CD14-positive monocyte (primary cell): ENCODE data around the gene FMR1. TPM values are rescaled to one million over a fixed set of nuclear protein-coding genes. Genes with fewer than 3 reads are reported as not detected.

ENCODE experiments used
- DNase-seq, 3 donors: peaks; one replicate each; pipeline ENCODE4 v3.0.0-alpha.2; 2011 to 2022
- H2AFZ ChIP-seq: 2 replicates; pipeline ENCODE4 v1.6.0; 2012; ENCODE audit warnings: mild to moderate bottlenecking, low read depth, low read length, inconsistent platforms; ENCODE audit not compliant: insufficient read depth, poor library complexity, severe bottlenecking
- H3K27ac ChIP-seq, 2 donors: 1 replicate in 1 of 2; 2 replicates in 1 of 2; pipeline ENCODE4 v1.5.1; 2012 to 2013; ENCODE audit warnings: low read length in 2 of 2, control low read depth in 1 of 2, inconsistent platforms in 1 of 2, low read depth in 1 of 2, mild to moderate bottlenecking in 1 of 2
- H3K27me3 ChIP-seq, 2 donors: one replicate each; pipeline versions ENCODE4 v1.6.0 to v1.6.1; 2011 to 2013; ENCODE audit warnings: low read length in 2 of 2; ENCODE audit not compliant: control insufficient read depth in 2 of 2, insufficient read depth in 2 of 2
- H3K36me3 ChIP-seq, 2 donors: replicated peaks in 1 of 2; 1 replicate in 1 of 2; 2 replicates in 1 of 2; pipeline versions ENCODE4 v1.5.1 to v1.6.1; 2012 to 2013; ENCODE audit warnings: low read length in 2 of 2, control low read depth in 1 of 2, inconsistent platforms in 1 of 2, mild to moderate bottlenecking in 1 of 2; ENCODE audit not compliant: insufficient read depth in 2 of 2, control insufficient read depth in 1 of 2
- H3K4me1 ChIP-seq, 2 donors: 1 replicate in 1 of 2; 2 replicates in 1 of 2; pipeline versions ENCODE4 v1.5.1 to v1.6.1; 2012 to 2013; ENCODE audit warnings: low read length in 2 of 2, control low read depth in 1 of 2, inconsistent platforms in 1 of 2, mild to moderate bottlenecking in 1 of 2, moderate library complexity in 1 of 2; ENCODE audit not compliant: insufficient read depth in 2 of 2, control insufficient read depth in 1 of 2
- H3K4me2 ChIP-seq: replicated peaks from 2 replicates; pipeline ENCODE3; 2012; ENCODE audit warnings: low read length, moderate library complexity, mild to moderate bottlenecking; ENCODE audit not compliant: poor library complexity, severe bottlenecking; ENCODE audit errors: extremely low read depth
- H3K4me3 ChIP-seq, 3 experiments: fragments of 200-600 bp in 1 of 3; sonication (generic) in 1 of 3; replicated peaks in 1 of 3; 1 replicate in 2 of 3; 2 replicates in 1 of 3; pipeline ENCODE4 v1.5.1; 2011 to 2013; ENCODE audit warnings: low read length in 3 of 3, mild to moderate bottlenecking in 3 of 3, control low read depth in 2 of 3, low read depth in 2 of 3, inconsistent platforms in 1 of 3, moderate library complexity in 1 of 3
- H3K79me2 ChIP-seq: 2 replicates; pipeline ENCODE4 v1.6.0; 2012; ENCODE audit warnings: mild to moderate bottlenecking, control low read depth, inconsistent platforms, low read length, moderate library complexity; ENCODE audit not compliant: insufficient read depth
- H3K9ac ChIP-seq: 2 replicates; pipeline ENCODE4 v1.6.0; 2017; ENCODE audit warnings: low read length, mild to moderate bottlenecking; ENCODE audit not compliant: insufficient read depth, poor library complexity, severe bottlenecking
- H3K9me3 ChIP-seq, 2 donors: replicated peaks in 1 of 2; 1 replicate in 1 of 2; 2 replicates in 1 of 2; pipeline versions ENCODE4 v1.5.1 to v1.6.1; 2012 to 2013; ENCODE audit warnings: low read length in 2 of 2, control low read depth in 1 of 2; ENCODE audit not compliant: control insufficient read depth in 1 of 2, insufficient read depth in 1 of 2
- H4K20me1 ChIP-seq: 2 replicates; pipeline ENCODE4 v1.6.0; 2012; ENCODE audit warnings: mild to moderate bottlenecking, low read length, control low read depth, moderate library complexity; ENCODE audit not compliant: insufficient read depth
- H3K27ac Mint-ChIP-seq, 7 donors: one replicate each; pipeline ENCODE4 v1.8.0; 2020; ENCODE audit warnings: mild to moderate bottlenecking in 7 of 7, mixed read lengths in 7 of 7, moderate library complexity in 6 of 7, inconsistent platforms in 2 of 7
- H3K27me3 Mint-ChIP-seq, 3 donors: one replicate each; pipeline ENCODE4 v1.8.0; 2021 to 2022; ENCODE audit warnings: low read depth in 3 of 3, mild to moderate bottlenecking in 3 of 3, mixed read lengths in 3 of 3, moderate library complexity in 3 of 3, inconsistent platforms in 1 of 3
- H3K36me3 Mint-ChIP-seq, 2 donors: one replicate each; pipeline ENCODE4 v1.8.0; 2020; ENCODE audit warnings: mixed read lengths in 2 of 2, inconsistent platforms in 1 of 2, mild to moderate bottlenecking in 1 of 2
- H3K4me1 Mint-ChIP-seq: one replicate; pipeline ENCODE4 v1.8.0; 2020; ENCODE audit warnings: mild to moderate bottlenecking, mixed read lengths
- H3K4me3 Mint-ChIP-seq, 2 donors: one replicate each; pipeline ENCODE4 v1.8.0; 2020; ENCODE audit warnings: mild to moderate bottlenecking in 2 of 2, mixed read lengths in 2 of 2, moderate library complexity in 1 of 2
- H3K9me3 Mint-ChIP-seq, 7 donors: one replicate each; pipeline ENCODE4 v1.8.0; 2020 to 2022; ENCODE audit warnings: mixed read lengths in 7 of 7, mild to moderate bottlenecking in 6 of 7, moderate library complexity in 6 of 7, inconsistent platforms in 2 of 7
- CTCF ChIP-seq: fragments of 200-600 bp; IDR thresholded peaks from one replicate; pipeline ENCODE4 v1.8.0; 2022; ENCODE audit warnings: antibody characterized with exemption, mild to moderate bottlenecking
- WGBS: methylation state at CpG from one replicate; pipeline ENCODE4 v1.1.5; 2013; ENCODE audit warnings: missing lambda C conversion rate; ENCODE audit not compliant: insufficient coverage; 5-methylcytosine and 5-hydroxymethylcytosine counted together
- intact Hi-C, 2 donors: fragments of 100-400 bp; cut with micrococcal nuclease; formaldehyde crosslinking; loops; one replicate each; pipeline versions ENCODE4 v1.15.0 to v1.15.1; 2023
- polyA plus RNA-seq, 3 donors: library from polyadenylated mRNA; depleted of rRNA in 1 of 3; unstranded in 2 of 3; stranded (reverse) in 1 of 3; fragments of 300-500 nt in 2 of 3; fragments of >200 nt in 1 of 3; fragmentation: Illumina TruSeq in 2 of 3; gene quantifications; 1 replicate in 2 of 3; 2 replicates in 1 of 3; pipeline ENCODE4 v1.2.3, GENCODE V29; 2012 to 2021

Gene FMR1
- polyA plus RNA-seq, 3 donors, result 3.7 to 31.8 (median 5.1) TPM

- Mint-ChIP-seq H3K36me3 (no peaks in the 10 kb centered on the region), H3K27ac (no peak overlapping the region), H3K27me3 (peaks cover 5 to 8% (median 6%) of the 10 kb centered on the region in 3 donors), H3K9me3 (peaks cover 5 to 13% (median 7%) of the 10 kb centered on the region in 7 donors), H3K4me3 (no peak overlapping the region), H3K4me1 (peaks cover 3% of the 10 kb centered on the region)
- Histone ChIP-seq H3K79me2 (no peaks in the 10 kb centered on the region), H3K4me3 (no peak overlapping the region), H3K9me3 (peaks cover 4 to 7% of the 10 kb centered on the region in 2 donors), H3K27ac (no peak overlapping the region), H3K36me3 (no peaks in the 10 kb centered on the region), H3K4me1 (no peaks in the 10 kb centered on the region), H3K27me3 (peaks cover 2 to 4% of the 10 kb centered on the region in 2 donors), H2AFZ (no peak overlapping the region), H4K20me1 (no peaks in the 10 kb centered on the region), H3K9ac (no peak overlapping the region), H3K4me2 (no peak overlapping the region)
- no peak for TF ChIP-seq CTCF
- no CpG with 5 or more reads among the region's 4 CpGs for WGBS
- intact Hi-C loops, result no loop called here
- DNase-seq, result no peak
Measured at GRCh38 chrX:147894366-147894963, 17.3 kb upstream of the FMR1 start.

GRCh38 chrX:147897117-147897516 lies 14.6 kb upstream of the FMR1 start:
- Histone ChIP-seq H2AFZ (no peak overlapping the region), H3K4me3 (no peak overlapping the region), H3K4me2 (no peak overlapping the region), H3K79me2 (no peaks in the 10 kb centered on the region), H3K4me1 (no peaks in the 10 kb centered on the region), H3K9me3 (peaks cover 4 to 7% of the 10 kb centered on the region in 2 donors), H3K36me3 (no peaks in the 10 kb centered on the region), H4K20me1 (no peaks in the 10 kb centered on the region), H3K27me3 (peaks cover 0 to 4% of the 10 kb centered on the region in 2 donors), H3K27ac (no peak overlapping the region), H3K9ac (no peak overlapping the region)
- intact Hi-C loops, result no loop called here
- no peak for DNase-seq
- WGBS, result 97% methylated on average over 10 of the region's 31 CpGs
- Mint-ChIP-seq H3K27ac (no peak overlapping the region), H3K9me3 (peaks cover 5 to 13% (median 7%) of the 10 kb centered on the region in 7 donors), H3K36me3 (no peaks in the 10 kb centered on the region), H3K4me3 (no peak overlapping the region), H3K4me1 (peaks cover 5% of the 10 kb centered on the region), H3K27me3 (peaks cover 7 to 12% (median 8%) of the 10 kb centered on the region in 3 donors)
- TF ChIP-seq CTCF, result no peak
